GM12864 (cell line): Measurements from ENCODE around the gene ZNF174.

Experiments
- DNase-seq: peaks from one replicate; pipeline ENCODE4 v3.0.0-alpha.2; 2011; ENCODE audit warnings: low read depth
- H3K4me3 ChIP-seq: 2 replicates; pipeline ENCODE4 v1.5.1; 2011; ENCODE audit warnings: mild to moderate bottlenecking, low read depth, low read length, control low read depth
- CTCF ChIP-seq: IDR thresholded peaks from 2 replicates; pipeline ENCODE4 v1.5.1; 2011; ENCODE audit warnings: low read depth, mild to moderate bottlenecking, moderate library complexity, low read length, control low read depth, inconsistent platforms; ENCODE audit errors: missing control alignments

The ZNF174 gene

GRCh38 chr16:3400779-3401688, at the start of gene ZNF174, which contains the start of gene ZSCAN32:
TSS of gene ZNF174 (plus strand) at chr16:3401215. CDS start at chr16:3402005, 790 bp downstream.
TSS of gene ZSCAN32 (minus strand) at chr16:3401004. CDS start at chr16:3397557, 3,447 bp downstream.
- peak; percentile 99 for DNase-seq

GRCh38 chr16:3355589-3355988, 45.4 kb upstream of the ZNF174 start, which contains the start of gene OR2C1:
TSS of gene OR2C1 (plus strand) at chr16:3355889. CDS start at chr16:3355941, 52 bp downstream.
- no peak for TF ChIP-seq CTCF
- no peak for DNase-seq
- H3K4me3 ChIP-seq: no peak within 1 kb of the TSS

More at GRCh38 chr16:3400779-3401688, at the start of gene ZNF174, which contains the start of gene ZSCAN32:
- TF ChIP-seq CTCF: no peak
- peak within 1 kb of the TSS; percentile 83 for H3K4me3 ChIP-seq

GRCh38 chr16:3356118-3356517, 44.9 kb upstream of the ZNF174 start:
- DNase-seq: no peak
- no peak overlapping the region for H3K4me3 ChIP-seq
- TF ChIP-seq CTCF: no peak

GRCh38 chr16:3358871-3359270, 42.1 kb upstream of the ZNF174 start:
- no peak for DNase-seq
- H3K4me3 ChIP-seq: no peak overlapping the region
- TF ChIP-seq CTCF: no peak

- DNase-seq: no peak
- no peak overlapping the region for H3K4me3 ChIP-seq
- TF ChIP-seq CTCF: no peak
Measured at GRCh38 chr16:3362931-3363330, 38.1 kb upstream of the ZNF174 start.

- TF ChIP-seq CTCF: no peak
- no peak for DNase-seq
- H3K4me3 ChIP-seq: no peak overlapping the region
Measured at GRCh38 chr16:3363793-3364192, 37.2 kb upstream of the ZNF174 start.
